Esophagus (tissue), 2 donors: Measurements from ENCODE around the gene LRRK1. TPM values are rescaled to one million over a fixed set of nuclear protein-coding genes. Genes with fewer than 3 reads are reported as not detected.

Source experiments
- H3K27ac ChIP-seq, 2 donors: one replicate each; pipeline ENCODE4 v1.5.1; 2013; ENCODE audit warnings: low read depth in 2 of 2, mild to moderate bottlenecking in 2 of 2, inconsistent platforms in 1 of 2, low read length in 1 of 2, moderate library complexity in 1 of 2
- H3K27me3 ChIP-seq, 2 donors: one replicate each; pipeline ENCODE4 v1.6.1; 2013; ENCODE audit warnings: low read length in 2 of 2, control low read depth in 1 of 2, mild to moderate bottlenecking in 1 of 2; ENCODE audit not compliant: insufficient read depth in 2 of 2, control insufficient read depth in 1 of 2
- H3K36me3 ChIP-seq, 2 donors: one replicate each; pipeline ENCODE4 v1.6.1; 2013; ENCODE audit warnings: low read length in 1 of 2; ENCODE audit not compliant: control insufficient read depth in 2 of 2, insufficient read depth in 2 of 2
- H3K4me1 ChIP-seq, 2 donors: one replicate each; pipeline ENCODE4 v1.6.1; 2013; ENCODE audit warnings: low read length in 1 of 2; ENCODE audit not compliant: control insufficient read depth in 2 of 2, insufficient read depth in 2 of 2
- H3K4me3 ChIP-seq, 2 donors: one replicate each; pipeline ENCODE4 v1.5.1; 2013; ENCODE audit warnings: low read length in 2 of 2, mild to moderate bottlenecking in 2 of 2, low read depth in 1 of 2, moderate library complexity in 1 of 2
- H3K9me3 ChIP-seq, 2 donors: one replicate each; pipeline ENCODE4 v1.6.1; 2013; ENCODE audit warnings: mild to moderate bottlenecking in 2 of 2, low read depth in 1 of 2, low read length in 1 of 2, moderate library complexity in 1 of 2; ENCODE audit not compliant: control insufficient read depth in 2 of 2, insufficient read depth in 1 of 2
- WGBS, 2 donors: extraction: QIAGEN DNeasy Blood & Tissue Kit; methylation state at CpG; one replicate each; pipeline ENCODE4 v1.1.7; 2013; 5-methylcytosine and 5-hydroxymethylcytosine counted together
- polyA plus RNA-seq, 2 donors: library from polyadenylated mRNA; stranded (reverse); fragments of 200-250 nt; gene quantifications; one replicate each; pipeline ENCODE4 v1.2.3, GENCODE V29; 2013
- donor health status: healthy with polysubstance abuse.
- donor health status: Bipolar disorder and iron deficiency.

LRRK1 gene
- polyA plus RNA-seq, 2 donors: 4.4 to 7.0 TPM

GRCh38 chr15:101018016-101018415, 98.9 kb downstream of the LRRK1 start:
- Histone ChIP-seq H3K4me3 (no peak overlapping the region), H3K4me1 (peaks cover 0 to 3% of the 10 kb centered on the region in 2 donors), H3K27me3 (no peaks in the 10 kb centered on the region), H3K27ac (no peak overlapping the region), H3K9me3 (no peaks in the 10 kb centered on the region), H3K36me3 (peaks cover 8 to 13% of the 10 kb centered on the region in 2 donors)
- WGBS, 2 donors: 44 to 50% methylated on average over 1 of the region's 1 CpG

- H3K27ac ChIP-seq: no peak overlapping the region
- no peaks in the 10 kb centered on the region for H3K9me3 ChIP-seq
- peaks cover 8 to 12% of the 10 kb centered on the region in 2 donors for H3K36me3 ChIP-seq
- WGBS, 2 donors: 91 to 93% methylated on average over 13 of the region's 13 CpGs
- no peaks in the 10 kb centered on the region for H3K27me3 ChIP-seq
- H3K4me3 ChIP-seq: no peak overlapping the region
- H3K4me1 ChIP-seq: peaks cover 0 to 3% of the 10 kb centered on the region in 2 donors
Measured at GRCh38 chr15:101018450-101018849, 99.3 kb downstream of the LRRK1 start.

GRCh38 chr15:101019366-101019896, 100.3 kb downstream of the LRRK1 start:
- peaks cover 8 to 12% of the 10 kb centered on the region in 2 donors for H3K36me3 ChIP-seq
- WGBS, 2 donors: 90 to 91% methylated on average over 9 of the region's 9 CpGs

GRCh38 chr15:101020451-101020850, 101.3 kb downstream of the LRRK1 start:
- Histone ChIP-seq H3K36me3 (peaks cover 8 to 11% of the 10 kb centered on the region in 2 donors), H3K4me3 (no peak overlapping the region), H3K27ac (no peak overlapping the region), H3K27me3 (no peaks in the 10 kb centered on the region), H3K4me1 (peaks cover 0 to 2% of the 10 kb centered on the region in 2 donors), H3K9me3 (no peaks in the 10 kb centered on the region)
- 91 to 95% methylated on average over 5 of the region's 5 CpGs for WGBS, 2 donors

More at GRCh38 chr15:101019366-101019896, 100.3 kb downstream of the LRRK1 start:
- H3K4me3 ChIP-seq: no peak overlapping the region
- H3K27me3 ChIP-seq: no peaks in the 10 kb centered on the region
- no peaks in the 10 kb centered on the region for H3K9me3 ChIP-seq
- H3K4me1 ChIP-seq: peaks cover 0 to 3% of the 10 kb centered on the region in 2 donors
- no peak overlapping the region for H3K27ac ChIP-seq

- Histone ChIP-seq H3K36me3 (peaks cover 8 to 9% of the 10 kb centered on the region in 2 donors), H3K4me3 (no peak overlapping the region)
Measured at GRCh38 chr15:101020945-101021344, 101.8 kb downstream of the LRRK1 start.

GRCh38 chr15:101022306-101022705, 103.1 kb downstream of the LRRK1 start:
- H3K27ac ChIP-seq: no peak overlapping the region
- H3K36me3 ChIP-seq: peaks cover 3 to 5% of the 10 kb centered on the region in 2 donors
- H3K27me3 ChIP-seq: no peaks in the 10 kb centered on the region
- no peaks in the 10 kb centered on the region for H3K9me3 ChIP-seq
- peaks cover 0 to 1% of the 10 kb centered on the region in 2 donors for H3K4me1 ChIP-seq
- H3K4me3 ChIP-seq: no peak overlapping the region
- WGBS, 2 donors: 87 to 89% methylated on average over 11 of the region's 11 CpGs

More at GRCh38 chr15:101020945-101021344, 101.8 kb downstream of the LRRK1 start:
- Histone ChIP-seq H3K27ac (no peak overlapping the region), H3K27me3 (no peaks in the 10 kb centered on the region), H3K9me3 (no peaks in the 10 kb centered on the region), H3K4me1 (no peaks in the 10 kb centered on the region)
- WGBS, 2 donors: 85 to 89% methylated on average over 10 of the region's 10 CpGs

GRCh38 chr15:101022876-101023275, 103.7 kb downstream of the LRRK1 start:
- WGBS, 2 donors: 85 to 86% methylated on average over 3 of the region's 3 CpGs
- peaks cover 3 to 5% of the 10 kb centered on the region in 2 donors for H3K36me3 ChIP-seq

GRCh38 chr15:101023501-101024072, 104.4 kb downstream of the LRRK1 start:
- Histone ChIP-seq H3K4me3 (no peak overlapping the region), H3K27ac (peak overlapping the region in 1 of 2 donors; percentile 31), H3K27me3 (no peaks in the 10 kb centered on the region), H3K4me1 (peaks cover 0 to 7% of the 10 kb centered on the region in 2 donors), H3K36me3 (peaks cover 3 to 7% of the 10 kb centered on the region in 2 donors), H3K9me3 (no peaks in the 10 kb centered on the region)
- 62 to 63% methylated on average over 11 of the region's 11 CpGs for WGBS, 2 donors

More at GRCh38 chr15:101022876-101023275, 103.7 kb downstream of the LRRK1 start:
- Histone ChIP-seq H3K4me1 (peaks cover 0 to 6% of the 10 kb centered on the region in 2 donors), H3K4me3 (no peak overlapping the region), H3K27me3 (no peaks in the 10 kb centered on the region), H3K27ac (no peak overlapping the region), H3K9me3 (no peaks in the 10 kb centered on the region)

GRCh38 chr15:101024073-101024695, 105.0 kb downstream of the LRRK1 start:
- H3K36me3 ChIP-seq: peaks cover 3 to 9% of the 10 kb centered on the region in 2 donors
- H3K27ac ChIP-seq: peak overlapping the region; percentile 31 to 47
- 68 to 76% methylated on average over 11 of the region's 11 CpGs for WGBS, 2 donors

More at GRCh38 chr15:101024073-101024695, 105.0 kb downstream of the LRRK1 start:
- Histone ChIP-seq H3K4me3 (no peak overlapping the region), H3K27me3 (no peaks in the 10 kb centered on the region), H3K9me3 (no peaks in the 10 kb centered on the region), H3K4me1 (peaks cover 0 to 7% of the 10 kb centered on the region in 2 donors)
